MM.1S (cell line): ENCODE data around the gene CFAP90.

Experiments
- DNase-seq: peaks from one replicate; pipeline ENCODE4 v3.0.0-alpha.2; 2015
- H2AFZ ChIP-seq: fragments of 300-600 bp; sonication (generic); 2 replicates; pipeline ENCODE4 v1.6.0; 2016; ENCODE audit warnings: antibody characterized with exemption, low read length
- H3F3A ChIP-seq: fragments of 300-600 bp; sonication (generic); 2 replicates; pipeline ENCODE4 v1.6.1; 2016; ENCODE audit warnings: mild to moderate bottlenecking, antibody characterized with exemption, low read length, moderate library complexity, mixed read lengths; ENCODE audit not compliant: insufficient read depth
- H3K27ac ChIP-seq: fragments of 300-600 bp; sonication (generic); 2 replicates; pipeline ENCODE4 v1.5.1; 2016; ENCODE audit warnings: mild to moderate bottlenecking, low read length
- H3K27me3 ChIP-seq: fragments of 300-600 bp; sonication (generic); replicated peaks from 2 replicates; pipeline ENCODE4 v1.6.0; 2016; ENCODE audit warnings: low read length; ENCODE audit not compliant: insufficient read depth
- H3K36me3 ChIP-seq: fragments of 300-600 bp; sonication (generic); replicated peaks from 2 replicates; pipeline ENCODE4 v1.6.1; 2016; ENCODE audit warnings: mild to moderate bottlenecking, low read length, mixed read lengths; ENCODE audit not compliant: insufficient read depth
- H3K4me1 ChIP-seq: fragments of 300-600 bp; sonication (generic); 2 replicates; pipeline ENCODE4 v1.6.1; 2016; ENCODE audit warnings: low read length, mixed read lengths
- H3K4me2 ChIP-seq: fragments of 300-600 bp; sonication (generic); 2 replicates; pipeline ENCODE4 v1.6.0; 2016; ENCODE audit warnings: low read depth, low read length
- H3K4me3 ChIP-seq: fragments of 300-600 bp; sonication (generic); 2 replicates; pipeline ENCODE4 v1.5.1; 2016; ENCODE audit warnings: low read length, mixed read lengths
- H3K79me2 ChIP-seq: fragments of 300-600 bp; sonication (generic); 2 replicates; pipeline ENCODE4 v1.6.1; 2016; ENCODE audit warnings: mixed run types, low read length, mixed read lengths
- H3K9ac ChIP-seq: fragments of 300-600 bp; sonication (generic); 2 replicates; pipeline ENCODE4 v1.6.1; 2016; ENCODE audit warnings: low read length, mixed read lengths
- H3K9me2 ChIP-seq: fragments of 300-600 bp; sonication (generic); replicated peaks from 2 replicates; pipeline ENCODE4 v1.6.1; 2016; ENCODE audit warnings: mild to moderate bottlenecking, low read length, mixed read lengths; ENCODE audit not compliant: insufficient read depth
- H3K9me3 ChIP-seq: fragments of 300-600 bp; sonication (generic); replicated peaks from 2 replicates; pipeline ENCODE4 v1.6.1; 2016; ENCODE audit warnings: mild to moderate bottlenecking, low read length, mixed read lengths; ENCODE audit not compliant: insufficient read depth
- H4K20me1 ChIP-seq: fragments of 300-600 bp; sonication (generic); 2 replicates; pipeline ENCODE4 v1.6.1; 2016; ENCODE audit warnings: mild to moderate bottlenecking, low read length, moderate library complexity, mixed read lengths; ENCODE audit not compliant: insufficient read depth
- CTCF ChIP-seq: fragments of 300-600 bp; sonication (generic); IDR thresholded peaks from 2 replicates; pipeline ENCODE4 v1.5.1; 2016; ENCODE audit warnings: antibody characterized with exemption, low read length, mixed read lengths
- EZH2 ChIP-seq: fragments of 300-600 bp; sonication (generic); optimal IDR thresholded peaks from 2 replicates; pipeline ENCODE3; 2017; ENCODE audit warnings: low read depth, mild to moderate bottlenecking, antibody characterized with exemption, low read length, mixed read lengths
- EZH2phosphoT487 ChIP-seq: fragments of 300-600 bp; sonication (generic); IDR thresholded peaks from 2 replicates; pipeline ENCODE4 v1.6.1; 2018; ENCODE audit warnings: antibody characterized with exemption, low read length

CFAP90 gene

GRCh38 chr5:7850395-7851239 lies at the start of gene CFAP90:
Gene CFAP90 (minus strand): TSS chr5:7851133. CDS start chr5:7851021, 112 bp downstream.
- TF ChIP-seq EZH2phosphoT487 (no peak), CTCF (no peak), EZH2 (no peak)
- Histone ChIP-seq H3K27me3 (no peaks in the 10 kb centered on the region), H3F3A (no peaks in the 10 kb centered on the region), H3K4me1 (no peaks in the 10 kb centered on the region), H3K4me2 (peak within 1 kb of the TSS; percentile 32; the same call in 1 of the 2 replicates), H2AFZ (no peak within 1 kb of the TSS), H3K9me2 (no peaks in the 10 kb centered on the region), H3K27ac (no peak within 1 kb of the TSS), H3K4me3 (no peak within 1 kb of the TSS; the same call in 1 of the 2 replicates), H3K9ac (no peak within 1 kb of the TSS), H3K36me3 (no peaks in the 10 kb centered on the region), H4K20me1 (no peaks in the 10 kb centered on the region), H3K9me3 (no peaks in the 10 kb centered on the region), H3K79me2 (no peaks in the 10 kb centered on the region)
- no peak for DNase-seq

- no peak overlapping the region for H2AFZ ChIP-seq
- no peak overlapping the region for H3K4me3 ChIP-seq
- no peak overlapping the region for H3K9ac ChIP-seq
- H3K9me2 ChIP-seq = no peaks in the 10 kb centered on the region
- H3K4me2 ChIP-seq = no peak overlapping the region
- H3K36me3 ChIP-seq = peaks cover 62% of the 10 kb centered on the region
- H3F3A ChIP-seq = peaks cover 21% of the 10 kb centered on the region
- no peak overlapping the region for H3K27ac ChIP-seq
- TF ChIP-seq EZH2phosphoT487 (no peak), CTCF (peak; percentile 36)
- H3K27me3 ChIP-seq = no peaks in the 10 kb centered on the region
- no peak for DNase-seq
- H4K20me1 ChIP-seq = peaks cover 14% of the 10 kb centered on the region
- H3K4me1 ChIP-seq = peaks cover 31% of the 10 kb centered on the region
- no peaks in the 10 kb centered on the region for H3K9me3 ChIP-seq
- peaks cover 60% of the 10 kb centered on the region for H3K79me2 ChIP-seq
These were observed 46.2 kb upstream of the CFAP90 start for GRCh38 chr5:7897014-7897600.

- Histone ChIP-seq H3K79me2 (peaks cover 76% of the 10 kb centered on the region), H3K4me2 (peak overlapping the region; percentile 48), H3K4me1 (peaks cover 32% of the 10 kb centered on the region), H3F3A (peaks cover 21% of the 10 kb centered on the region), H3K27me3 (no peaks in the 10 kb centered on the region), H3K9ac (no peak overlapping the region), H4K20me1 (peaks cover 14% of the 10 kb centered on the region), H2AFZ (no peak overlapping the region), H3K4me3 (peak overlapping the region; percentile 14; the same call in 1 of the 2 replicates), H3K36me3 (peaks cover 59% of the 10 kb centered on the region), H3K9me3 (no peaks in the 10 kb centered on the region), H3K27ac (peak overlapping the region; percentile 60; the same call in 1 of the 2 replicates), H3K9me2 (no peaks in the 10 kb centered on the region)
- DNase-seq = peak; percentile 61
- TF ChIP-seq EZH2phosphoT487 (no peak), CTCF (no peak), EZH2 (no peak)
These were observed 43.9 kb upstream of the CFAP90 start for GRCh38 chr5:7894860-7895259.
